ENCODE results near the gene PDGFC.

The PDGFC gene

DNA sequence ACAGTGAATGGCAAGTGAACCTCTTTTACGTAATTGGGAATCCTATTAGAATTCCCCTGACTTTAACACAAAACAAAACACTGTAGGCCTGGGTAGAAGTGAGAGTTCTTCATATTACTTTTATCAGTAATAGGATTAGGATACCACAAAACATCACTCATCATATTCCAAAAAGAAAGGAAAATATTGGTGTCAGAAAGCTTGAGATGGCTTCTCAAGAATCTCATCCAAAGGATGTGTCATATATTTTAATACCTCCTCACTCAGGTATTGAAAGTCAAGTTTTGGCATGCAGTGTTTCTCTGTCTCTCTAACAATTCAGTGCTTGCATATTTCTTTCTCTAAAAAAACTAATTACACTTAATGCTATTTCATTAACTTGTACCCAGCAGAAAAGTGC, 173.2 kb downstream of the PDGFC start:
- no peak for TF ChIP-seq CTCF (conservative IDR thresholded peaks at IDR 0.05; ENCODE audit: low read depth)
- DNase-seq (ENCODE audit: low spot score): peak; percentile 50
- peak overlapping the region; percentile 87 for H3K27ac ChIP-seq
- POLR2A ChIA-PET (ENCODE audit: low non-redundant PET): no interaction called here
- CTCF ChIA-PET: interaction anchor here (0.5 kb wide), 1 partner anchor 599 kb away, joined by 6 read pairs; no protein-coding TSS in a partner anchor

DNA sequence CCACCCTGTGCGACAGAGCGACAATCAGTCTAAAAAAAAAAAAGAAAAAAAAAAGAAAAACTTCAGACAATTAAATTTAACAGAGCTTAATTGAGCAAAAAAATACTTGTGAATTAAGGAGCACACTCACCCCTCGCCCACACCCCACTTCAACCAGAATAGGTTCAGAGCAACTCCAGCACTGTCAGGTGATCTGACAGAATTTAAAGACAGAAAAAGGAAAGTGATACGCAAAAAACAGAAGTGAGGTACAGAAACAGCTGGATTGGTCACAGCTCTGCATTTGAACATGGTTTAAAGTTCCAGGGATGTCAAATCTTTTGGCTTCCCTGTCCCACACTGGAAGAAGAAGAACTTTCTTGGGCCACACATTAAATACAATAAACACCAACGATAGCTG, 174.4 kb downstream of the PDGFC start:
- TF ChIP-seq CTCF (conservative IDR thresholded peaks at IDR 0.05; ENCODE audit: low read depth): no peak
- ChIA-PET CTCF (no interaction called here), POLR2A (ENCODE audit: low non-redundant PET) (no interaction called here)
- DNase-seq (ENCODE audit: low spot score): no peak
- H3K27ac ChIP-seq: peak overlapping the region; percentile 87

- POLR2A ChIA-PET (ENCODE audit: low non-redundant PET): no interaction called here
- no peak overlapping the region for H3K27ac ChIP-seq
- DNase-seq (ENCODE audit: low spot score): no peak
- CTCF ChIA-PET: no interaction called here
- TF ChIP-seq CTCF (conservative IDR thresholded peaks at IDR 0.05; ENCODE audit: low read depth): no peak
These were observed 175.9 kb downstream of the PDGFC start for GRCh38 chr4:156795727-156796126.

DNA sequence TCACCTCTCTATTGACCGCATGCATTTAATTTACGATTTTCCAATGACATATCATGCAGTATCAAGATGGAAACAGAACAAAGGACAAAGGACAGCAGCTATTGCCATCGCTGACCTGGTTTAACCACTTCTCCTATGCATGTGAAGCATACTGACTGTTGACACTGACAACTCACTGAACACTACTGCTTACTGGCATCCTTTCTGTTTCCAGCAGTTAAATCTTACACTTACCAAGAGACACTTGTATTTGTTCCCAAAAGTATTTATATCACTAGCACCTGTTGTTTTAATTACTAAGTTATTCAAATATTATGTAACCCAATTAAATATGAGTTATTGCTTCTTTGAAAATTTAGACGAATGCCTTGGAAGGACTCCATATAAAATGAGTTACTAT, 176.7 kb downstream of the PDGFC start:
- H3K27ac ChIP-seq: no peak overlapping the region
- ChIA-PET CTCF (no interaction called here), POLR2A (ENCODE audit: low non-redundant PET) (no interaction called here)
- no peak for TF ChIP-seq CTCF (conservative IDR thresholded peaks at IDR 0.05; ENCODE audit: low read depth)
- no peak for DNase-seq (ENCODE audit: low spot score)

GRCh38 chr4:156792462-156793085, 179.0 kb downstream of the PDGFC start:
- ChIA-PET CTCF (no interaction called here), POLR2A (ENCODE audit: low non-redundant PET) (no interaction called here)
- DNase-seq (ENCODE audit: low spot score): no peak
- no peak overlapping the region for H3K27ac ChIP-seq
- TF ChIP-seq CTCF (conservative IDR thresholded peaks at IDR 0.05; ENCODE audit: low read depth): no peak

- POLR2A ChIA-PET (ENCODE audit: low non-redundant PET): no interaction called here
- H3K27ac ChIP-seq: no peak overlapping the region
- no peak for TF ChIP-seq CTCF (conservative IDR thresholded peaks at IDR 0.05; ENCODE audit: low read depth)
- CTCF ChIA-PET: no interaction called here
- DNase-seq (ENCODE audit: low spot score): no peak
These were observed 180.7 kb downstream of the PDGFC start for GRCh38 chr4:156790866-156791265.

Measured in RWPE1 (cell line).